Adrenal gland (tissue), 5 donors: Measurements from ENCODE around the gene PACS2.

Experiments used
- POLR2A ChIP-seq, 2 donors: fragments of 450-650 bp; IDR thresholded peaks; one replicate each; pipeline ENCODE4 v1.6.1; 2017; ENCODE audit warnings: antibody characterized with exemption in 2 of 2, mild to moderate bottlenecking in 2 of 2, moderate library complexity in 1 of 2
- TF ChIP-seq, protein P1 (sequence below), 6 experiments: fragments of 450-650 bp in 4 of 6; fragments of 200-600 bp in 2 of 6; sonication (generic) in 1 of 6; IDR thresholded peaks; 1 replicate in 5 of 6; 2 replicates in 1 of 6; pipeline versions ENCODE4 v1.5.1 to v1.8.0; 2016 to 2021; ENCODE audit warnings: antibody characterized with exemption in 6 of 6, mild to moderate bottlenecking in 2 of 6, moderate library complexity in 1 of 6
- donor health status: DM: no; HTN: no; CAD: no.

DNA sequence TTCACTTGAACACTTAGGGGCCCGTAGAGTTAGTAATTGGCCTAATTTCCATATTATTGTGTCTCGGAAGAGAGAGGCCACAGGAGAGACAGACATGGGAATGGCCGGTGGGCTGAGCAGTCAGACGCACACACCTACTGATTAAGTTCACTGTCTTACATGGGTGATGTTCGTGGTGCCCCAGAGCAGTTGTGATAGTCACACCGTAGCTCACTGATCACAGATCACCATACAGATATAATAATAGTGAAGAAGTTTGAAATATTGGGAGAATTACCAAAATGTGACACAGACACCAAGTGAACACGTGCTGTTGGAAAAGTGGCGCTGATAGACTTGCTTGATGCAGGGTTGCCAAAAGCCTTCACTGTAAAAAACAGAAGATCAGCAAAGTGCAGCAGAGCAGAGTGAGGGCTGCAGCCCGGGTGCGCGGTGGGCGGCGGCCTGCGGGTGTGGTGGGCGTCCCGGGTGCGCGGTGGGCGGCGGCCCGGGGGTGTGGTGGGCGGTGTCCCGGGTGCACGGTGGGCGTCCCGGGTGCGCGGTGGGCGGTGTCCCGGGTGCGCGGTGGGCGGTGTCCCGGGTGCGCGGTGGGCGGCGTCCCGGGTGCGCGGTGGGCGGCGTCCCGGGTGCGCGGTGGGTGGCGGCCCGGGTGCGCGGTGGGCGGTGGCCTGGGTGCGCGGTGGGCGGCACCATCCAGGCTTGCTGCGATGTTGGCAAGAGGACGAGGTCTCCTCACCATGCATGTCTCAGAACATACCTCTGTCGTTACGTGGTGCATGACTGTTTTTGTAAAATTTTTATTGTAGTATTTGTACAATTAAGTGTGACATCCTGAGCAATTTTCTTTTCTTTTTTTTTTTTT is 49.5 kb downstream of the PACS2 start:
- TF ChIP-seq, protein P1, sequence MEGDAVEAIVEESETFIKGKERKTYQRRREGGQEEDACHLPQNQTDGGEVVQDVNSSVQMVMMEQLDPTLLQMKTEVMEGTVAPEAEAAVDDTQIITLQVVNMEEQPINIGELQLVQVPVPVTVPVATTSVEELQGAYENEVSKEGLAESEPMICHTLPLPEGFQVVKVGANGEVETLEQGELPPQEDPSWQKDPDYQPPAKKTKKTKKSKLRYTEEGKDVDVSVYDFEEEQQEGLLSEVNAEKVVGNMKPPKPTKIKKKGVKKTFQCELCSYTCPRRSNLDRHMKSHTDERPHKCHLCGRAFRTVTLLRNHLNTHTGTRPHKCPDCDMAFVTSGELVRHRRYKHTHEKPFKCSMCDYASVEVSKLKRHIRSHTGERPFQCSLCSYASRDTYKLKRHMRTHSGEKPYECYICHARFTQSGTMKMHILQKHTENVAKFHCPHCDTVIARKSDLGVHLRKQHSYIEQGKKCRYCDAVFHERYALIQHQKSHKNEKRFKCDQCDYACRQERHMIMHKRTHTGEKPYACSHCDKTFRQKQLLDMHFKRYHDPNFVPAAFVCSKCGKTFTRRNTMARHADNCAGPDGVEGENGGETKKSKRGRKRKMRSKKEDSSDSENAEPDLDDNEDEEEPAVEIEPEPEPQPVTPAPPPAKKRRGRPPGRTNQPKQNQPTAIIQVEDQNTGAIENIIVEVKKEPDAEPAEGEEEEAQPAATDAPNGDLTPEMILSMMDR (IDR thresholded peaks at IDR 0.05): no peak
- no peak for TF ChIP-seq POLR2A (IDR thresholded peaks at IDR 0.05)
